Keratinocyte (primary cell): ENCODE data around the gene CXorf65.

ENCODE experiments used
- EZH2 ChIP-seq: IDR thresholded peaks from one replicate; pipeline ENCODE4 v1.6.1; 2012; ENCODE audit warnings: inconsistent platforms, mild to moderate bottlenecking, low read length, moderate library complexity
- TF ChIP-seq, protein P1 (sequence below), 3 experiments: IDR thresholded peaks in 1 of 3; conservative IDR thresholded peaks in 1 of 3; optimal IDR thresholded peaks in 1 of 3; 2 replicates in 2 of 3; 3 replicates in 1 of 3; pipeline versions ENCODE3 to v1.5.1; 2011; ENCODE audit warnings: low read length in 3 of 3, mild to moderate bottlenecking in 3 of 3, moderate library complexity in 2 of 3, control low read depth in 1 of 3, inconsistent platforms in 1 of 3; ENCODE audit not compliant: insufficient read depth in 2 of 3; ENCODE audit errors: extremely low read depth in 1 of 3

GRCh38 chrX:71070531-71070930, 36.0 kb downstream of the CXorf65 start:
- TF ChIP-seq, protein P1, sequence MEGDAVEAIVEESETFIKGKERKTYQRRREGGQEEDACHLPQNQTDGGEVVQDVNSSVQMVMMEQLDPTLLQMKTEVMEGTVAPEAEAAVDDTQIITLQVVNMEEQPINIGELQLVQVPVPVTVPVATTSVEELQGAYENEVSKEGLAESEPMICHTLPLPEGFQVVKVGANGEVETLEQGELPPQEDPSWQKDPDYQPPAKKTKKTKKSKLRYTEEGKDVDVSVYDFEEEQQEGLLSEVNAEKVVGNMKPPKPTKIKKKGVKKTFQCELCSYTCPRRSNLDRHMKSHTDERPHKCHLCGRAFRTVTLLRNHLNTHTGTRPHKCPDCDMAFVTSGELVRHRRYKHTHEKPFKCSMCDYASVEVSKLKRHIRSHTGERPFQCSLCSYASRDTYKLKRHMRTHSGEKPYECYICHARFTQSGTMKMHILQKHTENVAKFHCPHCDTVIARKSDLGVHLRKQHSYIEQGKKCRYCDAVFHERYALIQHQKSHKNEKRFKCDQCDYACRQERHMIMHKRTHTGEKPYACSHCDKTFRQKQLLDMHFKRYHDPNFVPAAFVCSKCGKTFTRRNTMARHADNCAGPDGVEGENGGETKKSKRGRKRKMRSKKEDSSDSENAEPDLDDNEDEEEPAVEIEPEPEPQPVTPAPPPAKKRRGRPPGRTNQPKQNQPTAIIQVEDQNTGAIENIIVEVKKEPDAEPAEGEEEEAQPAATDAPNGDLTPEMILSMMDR (optimal IDR thresholded peaks at IDR 0.05 in 1 of 3, IDR thresholded peaks at IDR 0.05 in 1 of 3, conservative IDR thresholded peaks at IDR 0.05 in 1 of 3; ENCODE audit: extremely low read depth in 1 of 3, insufficient read depth in 2 of 3, low read length in 3 of 3), result no peak
- no peak for TF ChIP-seq EZH2
